ENCODE measurements around the gene SIGLEC8.

Gene SIGLEC8

DNA sequence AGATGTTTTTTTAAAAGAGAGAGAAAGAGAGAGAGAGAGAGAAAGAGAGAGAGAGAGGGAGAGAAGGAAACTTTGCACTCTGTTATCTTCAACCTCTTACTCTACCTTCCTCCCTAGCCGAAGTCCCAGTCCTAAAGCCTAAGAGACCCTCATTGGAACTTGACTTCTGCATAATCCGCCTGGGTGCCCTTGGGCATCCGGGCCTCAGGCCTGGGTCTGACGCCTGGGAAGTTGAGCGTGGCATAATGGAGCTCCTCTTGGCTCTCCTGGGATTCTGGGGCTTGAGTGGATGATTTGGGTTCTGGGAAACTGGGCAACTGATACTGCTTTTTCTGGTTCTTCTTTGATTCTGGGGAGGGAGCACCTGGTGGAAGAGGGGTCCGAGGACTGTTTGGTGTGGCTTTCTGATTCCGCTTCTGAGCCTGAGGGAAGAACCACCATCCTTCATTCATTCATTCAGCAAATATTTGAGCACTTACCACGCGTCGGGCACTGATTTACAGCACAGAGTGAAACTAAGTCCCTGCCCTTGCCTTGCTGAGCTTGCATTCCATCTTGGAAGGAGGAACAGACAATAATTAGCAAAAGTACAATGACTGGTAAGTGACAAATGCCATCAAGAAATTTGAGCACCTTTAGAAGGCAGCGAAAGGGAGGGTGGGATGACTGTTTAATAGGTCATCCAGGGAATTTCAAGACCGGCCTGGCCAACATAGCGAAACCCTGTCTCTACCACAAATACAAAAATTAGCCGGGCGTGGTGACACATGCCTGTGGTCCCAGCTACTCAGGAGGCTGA is 47.1 kb downstream of the SIGLEC8 start:
- in situ Hi-C loops (cut with MboI; ENCODE audit: low sequenced_read_pairs): no loop called here

DNA sequence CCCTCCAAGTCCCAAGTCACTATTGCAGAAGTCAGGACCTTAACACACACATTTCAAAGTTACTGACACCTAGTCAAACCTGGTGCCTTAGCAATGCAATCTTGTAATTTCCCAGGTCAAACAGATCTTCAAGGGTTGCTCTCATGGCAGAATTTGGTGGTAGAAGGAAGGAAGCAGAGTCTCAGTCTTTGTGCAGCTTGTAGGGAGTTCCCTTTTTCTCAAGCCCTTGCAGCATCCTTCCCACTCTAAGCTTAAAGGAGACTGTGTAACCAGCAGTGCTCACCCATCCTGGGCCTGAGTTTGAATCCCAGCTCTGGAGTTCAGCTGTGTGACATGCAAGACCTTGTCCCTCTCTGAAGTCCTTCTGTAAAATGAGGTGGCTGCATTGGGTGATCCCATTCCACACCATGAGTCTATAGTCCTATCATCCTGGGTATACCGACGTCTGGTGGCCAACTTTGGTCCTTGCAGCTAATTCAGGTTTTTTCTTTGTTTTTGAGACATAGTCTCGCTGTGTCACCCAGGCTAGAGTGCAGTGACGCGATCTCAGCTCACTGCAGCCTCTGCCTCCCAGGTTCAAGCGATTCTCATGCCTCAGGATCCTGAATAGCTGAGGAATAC is 50.6 kb downstream of the SIGLEC8 start:
- in situ Hi-C loops (cut with MboI; ENCODE audit: low sequenced_read_pairs): no loop called here

DNA sequence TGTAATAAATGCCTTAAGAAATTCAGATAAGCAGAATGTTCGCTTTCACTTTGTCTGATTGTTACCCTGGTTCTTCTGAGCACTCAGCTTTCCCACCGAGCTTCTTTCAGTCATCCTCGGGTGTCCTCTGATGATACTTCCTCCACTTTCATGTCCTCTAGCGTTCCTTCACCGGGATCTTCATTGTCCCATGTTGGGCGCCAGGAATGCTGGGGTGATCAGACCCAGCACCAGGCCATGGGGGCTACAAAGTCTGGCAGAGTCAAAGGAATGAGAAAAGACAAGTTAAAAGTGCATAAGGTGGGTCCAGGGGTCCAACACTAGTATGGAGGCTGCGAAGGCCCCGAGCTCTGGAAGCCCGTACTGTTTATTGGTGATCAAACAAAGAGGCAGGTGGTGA is 56.1 kb downstream of the SIGLEC8 start:
- in situ Hi-C loops (cut with MboI; ENCODE audit: low sequenced_read_pairs): no loop called here
